Effector CD8-positive, alpha-beta T cell (primary cell): ENCODE measurements around the gene CCDC172.
"Not testable (repeated sequence)": the region's sequence is repeated elsewhere in the genome, so short reads cannot be mapped to it uniquely, and the experiment has no call there.

ENCODE experiments used
- DNase-seq: peaks from one replicate; lab custom pipeline; 2025; lab: John Stamatoyannopoulos, UW

The CCDC172 gene

GRCh38 chr10:116336866-116337265, 12.6 kb downstream of the CCDC172 start:
- DNase-seq, result no peak

GRCh38 chr10:116352125-116352524, 27.9 kb downstream of the CCDC172 start:
- DNase-seq, result no peak

GRCh38 chr10:116353817-116354216, 29.6 kb downstream of the CCDC172 start:
- no peak for DNase-seq

- DNase-seq, result no peak
Measured at GRCh38 chr10:116355341-116355740, 31.1 kb downstream of the CCDC172 start.

- DNase-seq, result no peak
Measured at GRCh38 chr10:116356833-116357232, 32.6 kb downstream of the CCDC172 start.

- no peak for DNase-seq
Measured at GRCh38 chr10:116364868-116365267, 40.6 kb downstream of the CCDC172 start.

- DNase-seq, result no peak
Measured at GRCh38 chr10:116371737-116372136, 47.5 kb downstream of the CCDC172 start.

- DNase-seq, result no peak
Measured at GRCh38 chr10:116382290-116382689, 58.0 kb downstream of the CCDC172 start.

- DNase-seq, result no peak
Measured at GRCh38 chr10:116385311-116385710, 61.1 kb downstream of the CCDC172 start.

GRCh38 chr10:116385994-116386809, 62.0 kb downstream of the CCDC172 start:
- DNase-seq, result no peak

GRCh38 chr10:116393246-116393831, 69.1 kb downstream of the CCDC172 start:
- DNase-seq, result not testable (repeated sequence)

GRCh38 chr10:116395223-116395985, 71.2 kb downstream of the CCDC172 start:
- no peak for DNase-seq

- no peak for DNase-seq
Measured at GRCh38 chr10:116398224-116398623, 74.0 kb downstream of the CCDC172 start.

- no peak for DNase-seq
Measured at GRCh38 chr10:116402858-116403257, 78.6 kb downstream of the CCDC172 start.

- DNase-seq, result no peak
Measured at GRCh38 chr10:116403740-116404250, 79.5 kb downstream of the CCDC172 start.

- no peak for DNase-seq
Measured at GRCh38 chr10:116408719-116409118, 84.5 kb downstream of the CCDC172 start.

- no peak for DNase-seq
Measured at GRCh38 chr10:116410351-116410750, 86.1 kb downstream of the CCDC172 start.

- DNase-seq, result no peak
Measured at GRCh38 chr10:116417821-116418220, 93.6 kb downstream of the CCDC172 start.

- no peak for DNase-seq
Measured at GRCh38 chr10:116418389-116418788, 94.1 kb downstream of the CCDC172 start.

- no peak for DNase-seq
Measured at GRCh38 chr10:116421815-116422214, 97.6 kb downstream of the CCDC172 start.

- DNase-seq, result no peak
Measured at GRCh38 chr10:116427671-116428070, 103.4 kb downstream of the CCDC172 start, which contains the start of gene PNLIPRP3. Gene PNLIPRP3 (plus strand): TSS chr10:116427847. CDS start chr10:116428013, 166 bp downstream.

- DNase-seq, result no peak
Measured at GRCh38 chr10:116429288-116429977, 105.2 kb downstream of the CCDC172 start.
